GM12878 (cell line): Measurements from ENCODE around the gene RPL27A. TPM values are rescaled to one million over a fixed set of nuclear protein-coding genes. Genes with fewer than 3 reads are reported as not detected.

Experiments
- ATAC-seq: fragments of 200-7000 bp; cut with Tn5 transposase; 3 replicates; pipeline ENCODE4 v1.9.1; 2020; ENCODE audit warnings: mild to moderate bottlenecking, moderate library complexity
- BruUV-seq: library from RNA; stranded (reverse); fragments of 400-500 nt; replicated peaks from 2 replicates; lab custom pipeline; 2021; lab: Mats Ljungman, UMichigan
- CTCF ChIA-PET: fragments of 300-600 bp; sonication (Branson Sonifier 250); formaldehyde crosslinking; extraction: SDS; loops from one replicate; lab custom pipeline; 2021; ENCODE audit warnings: inconsistent platforms; lab: Yijun Ruan, JAX
- POLR2A ChIA-PET: fragments of 350-600 bp; formaldehyde crosslinking; extraction: SDS; loops from one replicate; lab custom pipeline; 2021; ENCODE audit warnings: inconsistent platforms; lab: Charles Lee
- RAD21 ChIA-PET: fragments of 300-600 bp; sonication (Branson Sonifier 250); formaldehyde crosslinking; loops from one replicate; lab custom pipeline; 2023; ENCODE audit warnings: antibody characterized with exemption; ENCODE audit not compliant: unreplicated experiment; lab: Charles Lee
- SMC1A ChIA-PET: fragments of 300-600 bp; sonication (Branson Sonifier 250); formaldehyde crosslinking; loops from one replicate; lab custom pipeline; 2023; ENCODE audit not compliant: unreplicated experiment, uncharacterized antibody; lab: Charles Lee
- DNase-seq: peaks from one replicate; pipeline ENCODE4 v3.0.0-alpha.2; 2011; ENCODE audit warnings: low read depth, low spot score
- FAIRE-seq: peaks from 3 replicates; lab custom pipeline; 2011; peaks lifted over from hg19 to GRCh38; lab: Jason Lieb, UNC
- H2AFZ ChIP-seq: 2 replicates; pipeline ENCODE4 v1.6.0; 2011; ENCODE audit warnings: low read depth, low read length, control low read depth; ENCODE audit not compliant: control insufficient read depth
- H3K27ac ChIP-seq: 2 replicates; pipeline ENCODE4 v1.5.1; 2011; ENCODE audit warnings: control low read depth; ENCODE audit not compliant: control insufficient read depth, insufficient read depth
- H3K27me3 ChIP-seq, 2 experiments: replicated peaks in 1 of 2; 2 replicates each; pipeline versions ENCODE4 v1.6.0 to v1.6.1; 2011; ENCODE audit warnings: low read length in 1 of 2; ENCODE audit not compliant: control insufficient read depth in 2 of 2, insufficient read depth in 2 of 2
- H3K36me3 ChIP-seq, 2 experiments: 2 replicates each; pipeline ENCODE4 v1.5.1; 2011; ENCODE audit warnings: low read length in 1 of 2; ENCODE audit not compliant: control insufficient read depth in 2 of 2, insufficient read depth in 2 of 2
- H3K4me1 ChIP-seq: 2 replicates; pipeline ENCODE4 v1.6.1; 2011; ENCODE audit warnings: mild to moderate bottlenecking, low read length, moderate library complexity, mixed read lengths; ENCODE audit not compliant: control insufficient read depth, insufficient read depth
- H3K4me2 ChIP-seq: 2 replicates; pipeline ENCODE4 v1.6.0; 2011; ENCODE audit warnings: control low read depth; ENCODE audit not compliant: control insufficient read depth, insufficient read depth
- H3K4me3 ChIP-seq: fragments of 200-600 bp; sonication (generic); 2 replicates; pipeline ENCODE4 v1.5.1; 2016
- H3K79me2 ChIP-seq: 2 replicates; pipeline ENCODE4 v1.6.0; 2011; ENCODE audit warnings: low read length; ENCODE audit not compliant: control insufficient read depth, insufficient read depth
- H3K9ac ChIP-seq: 2 replicates; pipeline ENCODE4 v1.8.0; 2011; ENCODE audit warnings: low read length, control low read depth, mixed read lengths; ENCODE audit not compliant: control insufficient read depth, insufficient read depth
- H3K9me3 ChIP-seq: replicated peaks from 3 replicates; pipeline ENCODE4 v1.5.1; 2011; ENCODE audit warnings: mild to moderate bottlenecking, low read length; ENCODE audit not compliant: control insufficient read depth, insufficient read depth
- H4K20me1 ChIP-seq: 2 replicates; pipeline ENCODE4 v1.6.0; 2011; ENCODE audit not compliant: control insufficient read depth, insufficient read depth
- ETV6 ChIP-seq, 2 experiments: fragments of 450-650 bp in 1 of 2; IDR thresholded peaks in 1 of 2; conservative IDR thresholded peaks in 1 of 2; 2 replicates each; pipeline ENCODE4 v1.6.1; 2014; ENCODE audit warnings: antibody characterized with exemption in 1 of 2, borderline replicate concordance in 1 of 2, low read depth in 1 of 2, mild to moderate bottlenecking in 1 of 2, moderate library complexity in 1 of 2
- GABPA ChIP-seq: IDR thresholded peaks from 2 replicates; pipeline ENCODE4 v1.6.1; 2014; ENCODE audit warnings: antibody characterized with exemption, low read depth, mild to moderate bottlenecking, inconsistent platforms
- HSF1 ChIP-seq: fragments of 150-350 bp; IDR thresholded peaks from 2 replicates; pipeline ENCODE4 v1.6.1; 2014; ENCODE audit warnings: mild to moderate bottlenecking, low read depth, low read length
- IKZF1 ChIP-seq: fragments of 450-650 bp; conservative IDR thresholded peaks from 2 replicates; pipeline ENCODE4 v1.6.1; 2017; ENCODE audit warnings: antibody characterized with exemption, mild to moderate bottlenecking
- JUNB ChIP-seq: IDR thresholded peaks from 2 replicates; pipeline ENCODE4 v1.6.1; 2016; ENCODE audit warnings: antibody characterized with exemption, mild to moderate bottlenecking
- KDM1A ChIP-seq: fragments of 200-600 bp; sonication (generic); IDR thresholded peaks from 2 replicates; pipeline ENCODE4 v1.6.1; 2016; ENCODE audit warnings: borderline replicate concordance
- MYC ChIP-seq: IDR thresholded peaks from 2 replicates; pipeline ENCODE4 v1.6.1; 2011; ENCODE audit warnings: mild to moderate bottlenecking, low read length, moderate library complexity, inconsistent platforms; ENCODE audit not compliant: insufficient read depth, insufficient replicate concordance, insufficient read length, severe bottlenecking
- RUNX3 ChIP-seq: IDR thresholded peaks from 2 replicates; pipeline ENCODE4 v1.6.1; 2012; ENCODE audit warnings: low read length, inconsistent platforms
- SMARCA5 ChIP-seq: fragments of 450-650 bp; IDR thresholded peaks from 2 replicates; pipeline ENCODE4 v1.6.1; 2017; ENCODE audit warnings: mild to moderate bottlenecking
- SP1 ChIP-seq: IDR thresholded peaks from one replicate; pipeline ENCODE4 v1.6.1; 2011; ENCODE audit warnings: low read depth, low read length
- ZBTB11 ChIP-seq: fragments of 450-650 bp; formaldehyde crosslinking; IDR thresholded peaks from 2 replicates; pipeline ENCODE4 v1.5.0; 2022; ENCODE audit warnings: mild to moderate bottlenecking, missing genetic modification characterization
- ZNF24 ChIP-seq: fragments of 450-650 bp; IDR thresholded peaks from 2 replicates; pipeline ENCODE4 v1.6.1; 2017; ENCODE audit warnings: antibody characterized with exemption, mild to moderate bottlenecking
- WGBS: methylation state at CpG from one replicate; pipeline ENCODE4 v1.1.6; 2016; ENCODE audit warnings: low lambda C conversion rate; ENCODE audit not compliant: insufficient replicate concordance, insufficient coverage; ENCODE audit errors: missing lambda C conversion rate; 5-methylcytosine and 5-hydroxymethylcytosine counted together
- in situ Hi-C: fragments of 300-500 bp; cut with MboI; formaldehyde crosslinking; loops from 9 replicates; pipeline ENCODE4 v1.14.3; 2018; ENCODE audit warnings: mixed read lengths
- intact Hi-C: fragments of 100-400 bp; cut with micrococcal nuclease; formaldehyde crosslinking; loops from one replicate; pipeline ENCODE4 v1.14.2; 2022; ENCODE audit not compliant: unreplicated experiment
- polyA plus RNA-seq, 11 experiments: library from polyadenylated mRNA; depleted of rRNA in 4 of 11; unstranded in 6 of 11; stranded (reverse) in 5 of 11; fragments of >200 nt; fragmentation: Nextera tagmentation in 4 of 11; fragmentation: Illumina TruSeq in 1 of 11; extraction: Ambion mirVana in 4 of 11; extraction: Trizol in 1 of 11; gene quantifications; 1 replicate in 1 of 11; 2 replicates in 10 of 11; pipeline versions ENCODE4 v1.2.1 to v1.2.3, GENCODE V29; 2011 to 2016; ENCODE audit warnings: inconsistent platforms in 2 of 11, missing spikeins in 2 of 11, low read depth in 1 of 11
- total RNA-seq, 4 experiments: library from RNA; depleted of rRNA in 3 of 4; stranded (reverse); fragments of >200 nt in 3 of 4; fragmentation: Illumina TruSeq in 1 of 4; extraction: Trizol in 1 of 4; gene quantifications; 2 replicates each; pipeline versions ENCODE4 v1.2.1 to v1.2.3, GENCODE V29; 2013 to 2021

RPL27A gene
- total and polyA plus RNA-seq, 10 of the 15 experiments (the other 5 are each of a cell fraction or from before 2014, with no cell fraction given) = 978 to 4,776 (median 1,959) TPM

GRCh38 chr11:8722809-8723208 lies 40.2 kb downstream of the RPL27A start:
- Histone ChIP-seq H3K27me3 (peaks cover 0 to 3% of the 10 kb centered on the region in 2 experiments; a peak in 1 of 4 replicates), H3K9me3 (no peaks in the 10 kb centered on the region), H4K20me1 (no peaks in the 10 kb centered on the region), H2AFZ (no peak overlapping the region), H3K4me3 (no peak overlapping the region), H3K79me2 (no peaks in the 10 kb centered on the region), H3K4me2 (no peak overlapping the region), H3K9ac (no peak overlapping the region), H3K4me1 (no peaks in the 10 kb centered on the region), H3K27ac (no peak overlapping the region), H3K36me3 (no peaks in the 10 kb centered on the region)
- POLR2A ChIA-PET = no interaction called here
- SMC1A ChIA-PET = no interaction called here
- no peak for TF ChIP-seq GABPA
- no peak for FAIRE-seq
- no peak for ATAC-seq
- RAD21 ChIA-PET = no interaction called here
- intact Hi-C loops = no loop called here
- WGBS = 47% methylated on average over 3 of the region's 3 CpGs
- in situ Hi-C loops = no loop called here
- no TSS peak for BruUV-seq
- CTCF ChIA-PET = no interaction called here
- no peak for DNase-seq

- ChIA-PET CTCF (interaction anchor here (0.7 kb wide), 1 partner anchor 90 kb away, joined by 5 read pairs; no protein-coding TSS in a partner anchor), POLR2A (no interaction called here), RAD21 (no interaction called here), SMC1A (no interaction called here)
- Histone ChIP-seq H3K27ac (no peak overlapping the region), H3K9me3 (no peaks in the 10 kb centered on the region), H3K4me3 (no peak overlapping the region), H3K36me3 (no peaks in the 10 kb centered on the region), H3K4me1 (no peaks in the 10 kb centered on the region), H2AFZ (no peak overlapping the region), H3K79me2 (no peaks in the 10 kb centered on the region), H4K20me1 (no peaks in the 10 kb centered on the region), H3K9ac (no peak overlapping the region)
- no peak for FAIRE-seq
- ATAC-seq = no peak
- no TSS peak for BruUV-seq
- DNase-seq = no peak
- 65% methylated on average over 7 of the region's 7 CpGs for WGBS
- in situ Hi-C loops (no loop called here), intact Hi-C loops (no loop called here)
- TF ChIP-seq HSF1 = no peak
- TF ChIP-seq SMARCA5 = no peak
- TF ChIP-seq KDM1A = no peak
- TF ChIP-seq RUNX3 = no peak
- no peak for TF ChIP-seq SP1
- TF ChIP-seq ETV6 (conservative IDR thresholded peaks at IDR 0.05 in 1 of 2, IDR thresholded peaks at IDR 0.05 in 1 of 2; ENCODE audit: borderline replicate concordance in 1 of 2, low read depth in 1 of 2) = no peak
- TF ChIP-seq ZNF24 = no peak
- no peak for TF ChIP-seq MYC
- no peak for TF ChIP-seq JUNB
- no peak for TF ChIP-seq IKZF1
- TF ChIP-seq ZBTB11 = no peak
- TF ChIP-seq, all 136 proteins: peak for 0
- H3K4me2 ChIP-seq = no peak overlapping the region
- peaks cover 0 to 3% of the 10 kb centered on the region in 2 experiments; a peak in 1 of 4 replicates for H3K27me3 ChIP-seq
Observed at GRCh38 chr11:8723711-8724110, 41.1 kb downstream of the RPL27A start.
